Mucosa of rectum (tissue), 2 donors: ENCODE results near the gene TNFRSF1A.

ENCODE experiments used
- H3K27ac ChIP-seq, 2 donors: one replicate each; pipeline ENCODE4 v1.7.0; 2013; ENCODE audit warnings: inconsistent platforms in 2 of 2, low read depth in 2 of 2, low read length in 2 of 2
- H3K27me3 ChIP-seq, 2 donors: one replicate each; pipeline ENCODE4 v1.7.0; 2013; ENCODE audit warnings: low read length in 2 of 2; ENCODE audit not compliant: control insufficient read depth in 2 of 2, insufficient read depth in 2 of 2
- H3K36me3 ChIP-seq, 2 donors: one replicate each; pipeline ENCODE4 v1.7.0; 2013; ENCODE audit warnings: low read length in 2 of 2; ENCODE audit not compliant: control insufficient read depth in 2 of 2, insufficient read depth in 2 of 2
- H3K4me1 ChIP-seq, 2 donors: one replicate each; pipeline ENCODE4 v1.7.0; 2013; ENCODE audit warnings: low read length in 2 of 2, mild to moderate bottlenecking in 1 of 2; ENCODE audit not compliant: control insufficient read depth in 2 of 2, insufficient read depth in 2 of 2
- H3K4me3 ChIP-seq, 2 donors: one replicate each; pipeline ENCODE4 v1.7.0; 2013; ENCODE audit warnings: low read length in 2 of 2
- H3K9ac ChIP-seq, 2 donors: one replicate each; pipeline ENCODE4 v1.7.0; 2013; ENCODE audit warnings: low read length in 2 of 2, low read depth in 1 of 2, mild to moderate bottlenecking in 1 of 2
- H3K9me3 ChIP-seq, 2 donors: one replicate each; pipeline ENCODE4 v1.7.0; 2013; ENCODE audit warnings: low read length in 2 of 2; ENCODE audit not compliant: control insufficient read depth in 2 of 2
- donor health status: healthy.
- donor health status: Normal muscosa, but diverticular disease.

TNFRSF1A gene

GRCh38 chr12:6367065-6367968 lies 25.4 kb upstream of the TNFRSF1A start:
- Histone ChIP-seq H3K36me3 (peaks cover 0 to 7% of the 10 kb centered on the region in 2 donors), H3K9ac (peak overlapping the region in 1 of 2 donors; percentile 39), H3K27me3 (no peaks in the 10 kb centered on the region), H3K4me1 (peaks cover 34 to 52% of the 10 kb centered on the region in 2 donors), H3K9me3 (no peaks in the 10 kb centered on the region), H3K27ac (peak overlapping the region; percentile 74 to 76), H3K4me3 (no peak overlapping the region)

GRCh38 chr12:6364044-6364374 lies 22.1 kb upstream of the TNFRSF1A start:
- Histone ChIP-seq H3K36me3 (peaks cover 0 to 7% of the 10 kb centered on the region in 2 donors), H3K27ac (peak overlapping the region; percentile 98 to 100), H3K9ac (peak overlapping the region; percentile 84 to 96), H3K9me3 (no peaks in the 10 kb centered on the region), H3K4me1 (peaks cover 41 to 60% of the 10 kb centered on the region in 2 donors), H3K27me3 (no peaks in the 10 kb centered on the region), H3K4me3 (peak overlapping the region; percentile 73 to 80)

GRCh38 chr12:6363330-6364043 lies 21.6 kb upstream of the TNFRSF1A start:
- H3K9ac ChIP-seq, result peak overlapping the region; percentile 84 to 96
- H3K36me3 ChIP-seq, result peaks cover 0 to 6% of the 10 kb centered on the region in 2 donors
- peaks cover 36 to 57% of the 10 kb centered on the region in 2 donors for H3K4me1 ChIP-seq
- H3K27me3 ChIP-seq, result no peaks in the 10 kb centered on the region
- peak overlapping the region; percentile 73 to 80 for H3K4me3 ChIP-seq
- peak overlapping the region; percentile 98 to 100 for H3K27ac ChIP-seq
- no peaks in the 10 kb centered on the region for H3K9me3 ChIP-seq

- Histone ChIP-seq H3K27me3 (no peaks in the 10 kb centered on the region), H3K27ac (peak overlapping the region; percentile 98 to 100), H3K4me1 (peaks cover 32 to 54% of the 10 kb centered on the region in 2 donors), H3K4me3 (peak overlapping the region; percentile 31 to 73), H3K9me3 (no peaks in the 10 kb centered on the region), H3K9ac (peak overlapping the region in 1 of 2 donors; percentile 6), H3K36me3 (peaks cover 0 to 8% of the 10 kb centered on the region in 2 donors)
These were observed 21.1 kb upstream of the TNFRSF1A start for GRCh38 chr12:6363010-6363329.

- Histone ChIP-seq H3K36me3 (peaks cover 0 to 9% of the 10 kb centered on the region in 2 donors), H3K4me1 (peaks cover 29 to 49% of the 10 kb centered on the region in 2 donors), H3K9ac (peak overlapping the region; percentile 1 to 47), H3K9me3 (no peaks in the 10 kb centered on the region), H3K27ac (peak overlapping the region; percentile 98 to 100), H3K4me3 (no peak overlapping the region), H3K27me3 (no peaks in the 10 kb centered on the region)
These were observed 20.5 kb upstream of the TNFRSF1A start for GRCh38 chr12:6362403-6362802.

- Histone ChIP-seq H3K9me3 (no peaks in the 10 kb centered on the region), H3K27ac (peak overlapping the region; percentile 98 to 100), H3K27me3 (no peaks in the 10 kb centered on the region), H3K9ac (peak overlapping the region in 1 of 2 donors; percentile 47), H3K4me1 (peaks cover 29 to 48% of the 10 kb centered on the region in 2 donors), H3K4me3 (no peak overlapping the region), H3K36me3 (peaks cover 2 to 11% of the 10 kb centered on the region in 2 donors)
These were observed 20.0 kb upstream of the TNFRSF1A start for GRCh38 chr12:6361834-6362233.

- Histone ChIP-seq H3K9me3 (no peaks in the 10 kb centered on the region), H3K9ac (peak overlapping the region; percentile 5 to 70), H3K27me3 (no peaks in the 10 kb centered on the region), H3K4me3 (no peak overlapping the region), H3K27ac (peak overlapping the region; percentile 98 to 100), H3K36me3 (peaks cover 12 to 17% of the 10 kb centered on the region in 2 donors), H3K4me1 (peaks cover 32 to 48% of the 10 kb centered on the region in 2 donors)
These were observed 19.0 kb upstream of the TNFRSF1A start for GRCh38 chr12:6360578-6361490.

GRCh38 chr12:6360080-6360571 lies 18.2 kb upstream of the TNFRSF1A start:
- H3K4me3 ChIP-seq, result no peak overlapping the region
- H3K36me3 ChIP-seq, result peaks cover 12 to 24% of the 10 kb centered on the region in 2 donors
- H3K4me1 ChIP-seq, result peaks cover 37 to 54% of the 10 kb centered on the region in 2 donors
- peak overlapping the region; percentile 98 to 100 for H3K27ac ChIP-seq
- H3K9me3 ChIP-seq, result no peaks in the 10 kb centered on the region
- no peaks in the 10 kb centered on the region for H3K27me3 ChIP-seq
- peak overlapping the region in 1 of 2 donors; percentile 70 for H3K9ac ChIP-seq

GRCh38 chr12:6358881-6359280 lies 17.0 kb upstream of the TNFRSF1A start:
- H3K36me3 ChIP-seq, result peaks cover 12 to 24% of the 10 kb centered on the region in 2 donors
- H3K4me3 ChIP-seq, result no peak overlapping the region
- no peaks in the 10 kb centered on the region for H3K27me3 ChIP-seq
- H3K4me1 ChIP-seq, result peaks cover 40 to 50% of the 10 kb centered on the region in 2 donors
- H3K27ac ChIP-seq, result peak overlapping the region; percentile 17 to 23
- H3K9me3 ChIP-seq, result no peaks in the 10 kb centered on the region
- no peak overlapping the region for H3K9ac ChIP-seq
